C1 segment of cervical spinal cord (tissue), 14 donors: ENCODE data around the gene NPDC1.
A peak's percentile ranks its signal among the peaks of the same experiment; 100 is the strongest.
"Not testable (repeated sequence)": the region's sequence is repeated elsewhere in the genome, so short reads cannot be mapped to it uniquely, and the experiment has no call there.

Experiments
- DNase-seq, 14 donors: peaks; one replicate each; lab custom pipeline; 2025; lab: John Stamatoyannopoulos, UW

Gene NPDC1

DNA sequence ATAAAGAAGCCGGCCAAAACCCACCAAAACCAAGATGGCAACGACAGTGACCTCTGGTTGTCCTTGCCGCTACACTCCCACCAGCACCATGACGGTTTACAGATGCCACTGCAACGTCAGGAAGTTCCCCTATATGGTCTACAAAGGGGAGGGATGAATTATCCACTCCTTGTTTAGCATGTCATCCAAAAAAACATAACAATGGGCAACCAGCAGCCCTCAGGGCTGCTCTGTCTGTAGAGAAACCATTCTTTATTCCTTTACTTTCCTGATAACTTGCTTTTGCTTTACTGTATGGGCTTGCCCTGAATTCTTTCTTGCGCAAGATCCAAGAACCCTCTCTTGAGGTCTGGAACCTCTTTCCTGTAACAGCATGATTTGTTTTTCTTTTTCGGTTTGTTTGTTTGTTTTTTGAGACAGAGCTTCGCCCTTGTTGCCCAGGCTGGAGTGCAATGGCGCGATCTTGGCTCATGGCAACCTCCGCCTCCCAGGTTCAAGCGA is 29.3 kb upstream of the NPDC1 start:
- no peak for DNase-seq

DNA sequence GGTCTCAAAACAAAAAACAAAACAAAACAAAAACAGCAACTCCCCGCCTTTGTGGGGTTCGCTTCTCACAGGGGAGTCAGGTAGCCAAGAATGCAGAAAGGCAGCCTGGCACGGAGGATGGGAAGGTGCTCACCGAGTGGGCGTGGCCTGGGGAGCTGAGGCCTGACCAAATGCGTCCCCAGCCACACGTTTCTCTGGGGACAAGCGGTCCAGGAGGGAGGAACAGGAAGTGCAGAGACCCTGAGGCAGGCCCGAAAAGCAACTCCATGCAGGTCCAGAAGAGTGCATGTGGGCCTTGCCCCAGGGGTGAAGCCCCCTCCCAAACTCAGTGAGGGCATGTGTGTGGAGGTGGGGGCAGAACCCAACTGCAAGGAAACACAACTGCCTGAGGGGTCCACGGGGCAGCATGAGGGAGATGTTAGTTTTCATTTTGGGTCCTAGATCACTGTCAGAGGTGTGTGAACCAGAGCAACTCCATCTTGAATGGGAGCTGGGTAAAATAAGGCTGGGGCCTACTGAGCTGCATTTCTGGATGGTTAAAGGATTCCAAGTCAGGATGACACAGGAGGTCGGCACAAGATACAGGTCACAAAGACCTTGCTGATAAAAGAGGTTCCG is 28.8 kb upstream of the NPDC1 start:
- no peak for DNase-seq

DNA sequence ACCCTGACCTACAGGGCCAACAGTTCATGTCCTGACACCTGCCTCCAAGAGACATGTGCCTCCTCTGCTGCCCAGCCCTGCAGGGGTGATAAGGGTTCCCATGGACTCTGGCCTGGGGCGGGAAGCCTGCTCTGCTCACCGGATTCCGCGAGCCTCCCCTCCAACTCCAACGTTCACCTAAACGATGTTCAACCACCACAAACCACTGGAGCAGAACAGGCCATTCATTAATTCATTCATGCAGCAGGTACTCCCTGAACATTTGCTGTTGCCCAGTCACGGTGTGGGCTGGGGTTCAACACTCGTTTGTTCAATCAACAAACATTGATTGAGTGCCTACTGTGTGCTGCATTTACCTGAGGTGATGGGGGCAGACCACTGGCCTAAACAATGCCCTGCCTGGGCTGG is 28.0 kb upstream of the NPDC1 start:
- DNase-seq, result no peak

DNA sequence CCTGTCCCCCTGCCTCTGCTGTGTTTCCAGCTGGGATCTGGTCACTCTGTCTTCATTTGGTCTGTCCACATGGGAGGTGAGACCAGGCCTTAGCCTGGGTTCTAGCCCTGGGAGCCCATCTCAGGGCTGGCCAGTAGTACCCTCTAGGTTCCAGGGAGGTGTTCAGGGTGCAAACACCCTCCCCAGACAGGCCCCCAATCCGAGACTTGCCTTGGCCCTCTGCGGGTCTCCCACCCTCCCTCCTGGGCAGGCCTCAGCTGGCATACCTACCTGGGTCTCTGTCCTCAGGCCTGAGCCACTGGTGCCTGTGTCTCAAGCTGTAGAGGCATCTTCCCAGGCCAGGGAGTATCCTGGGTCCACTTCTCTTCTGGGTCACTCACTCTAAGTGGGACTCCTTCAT is 25.3 kb upstream of the NPDC1 start:
- DNase-seq, result no peak

DNA sequence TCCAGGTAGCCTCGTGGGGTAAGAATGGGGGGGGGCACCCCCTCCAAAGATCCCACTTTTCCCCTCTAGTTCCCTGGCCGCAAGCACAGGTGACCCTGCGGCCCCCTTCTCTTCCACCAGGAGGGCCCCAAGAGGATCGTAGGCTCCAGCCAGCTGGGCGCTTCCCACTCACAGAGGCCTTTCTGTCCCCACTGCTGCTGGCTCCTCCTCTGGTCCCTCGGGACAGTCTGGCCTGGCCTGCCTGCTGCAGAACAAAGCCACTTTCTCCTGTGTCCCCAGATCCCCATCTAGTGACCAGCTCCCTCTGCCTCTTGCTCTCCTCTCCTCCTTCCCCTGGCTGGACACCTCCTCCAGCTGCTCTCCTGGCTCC is 24.9 kb upstream of the NPDC1 start:
- DNase-seq, result peak in 11 of 14 donors; percentile 62 to 88 (median 81)

DNA sequence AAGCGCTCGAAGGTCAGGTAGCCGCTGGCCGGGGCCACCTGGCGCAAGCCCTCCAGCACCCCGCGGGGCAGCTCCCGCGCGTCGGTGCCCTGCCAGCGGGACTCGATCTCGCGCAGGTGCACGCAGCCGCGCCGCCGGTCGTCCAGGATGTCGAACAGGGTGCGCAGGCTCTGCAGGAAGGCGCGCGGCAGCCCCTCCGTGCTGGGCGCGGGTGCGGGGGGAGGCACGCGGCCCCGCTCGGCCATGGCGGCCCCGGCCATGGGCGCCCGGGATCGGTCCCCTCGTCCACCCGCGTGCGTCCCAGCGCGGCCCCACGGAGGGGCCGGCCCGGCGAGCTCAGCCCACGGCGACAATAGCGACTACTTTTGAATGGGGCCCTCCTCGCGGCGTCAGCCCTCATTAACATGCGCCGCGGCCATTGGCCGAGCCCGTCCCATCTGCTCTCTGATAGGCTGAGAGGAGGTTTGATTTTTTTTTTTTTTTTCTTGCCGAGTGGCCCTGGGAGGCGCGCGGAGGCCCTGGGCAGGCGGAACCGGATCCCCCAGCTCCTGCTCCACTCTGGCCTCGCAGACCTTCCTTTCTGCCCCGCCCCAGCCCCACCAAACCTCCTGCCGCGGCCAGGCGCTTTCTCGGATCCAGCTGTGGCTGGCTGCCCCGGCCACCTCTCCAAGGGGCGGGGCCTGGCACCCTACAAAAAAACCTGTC is 24.4 kb upstream of the NPDC1 start, which contains the start of gene SAPCD2:
Gene SAPCD2, minus strand, starts transcription at position 357 of the 705 bp plus-strand sequence. Its CDS starts 97 bp downstream, at position 260.
- peak in 13 of 14 donors; percentile 47 to 88 (median 81) for DNase-seq

DNA sequence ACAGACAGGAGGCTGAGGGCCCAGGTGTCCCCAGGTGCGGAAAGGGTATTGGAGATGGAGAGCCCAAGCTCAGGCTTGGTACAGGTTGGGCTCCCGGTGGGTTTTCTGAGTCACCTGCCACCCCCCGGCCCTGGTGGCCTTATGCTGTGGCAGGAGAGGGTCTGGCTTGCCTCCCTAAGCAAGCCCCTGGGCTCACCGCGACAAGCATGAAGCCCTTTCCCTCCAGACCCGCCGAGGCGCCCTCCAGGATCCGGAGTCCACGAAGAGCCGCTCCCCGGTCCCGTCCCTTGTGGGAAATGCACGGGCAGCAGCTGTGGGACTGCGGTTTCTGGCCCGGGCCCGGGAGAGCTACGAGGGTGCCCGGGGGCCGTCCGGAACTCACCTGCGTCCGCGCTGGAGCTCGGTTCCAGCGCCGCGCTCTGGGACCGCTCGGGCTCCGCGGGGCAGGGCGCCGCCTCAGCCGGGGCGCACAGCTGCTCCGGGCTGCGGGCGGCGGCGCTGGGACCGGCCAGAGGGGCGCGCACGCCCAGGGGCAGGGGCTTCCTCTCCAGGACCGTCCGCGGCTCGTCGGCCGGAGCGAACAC is 23.6 kb upstream of the NPDC1 start:
- no peak for DNase-seq

DNA sequence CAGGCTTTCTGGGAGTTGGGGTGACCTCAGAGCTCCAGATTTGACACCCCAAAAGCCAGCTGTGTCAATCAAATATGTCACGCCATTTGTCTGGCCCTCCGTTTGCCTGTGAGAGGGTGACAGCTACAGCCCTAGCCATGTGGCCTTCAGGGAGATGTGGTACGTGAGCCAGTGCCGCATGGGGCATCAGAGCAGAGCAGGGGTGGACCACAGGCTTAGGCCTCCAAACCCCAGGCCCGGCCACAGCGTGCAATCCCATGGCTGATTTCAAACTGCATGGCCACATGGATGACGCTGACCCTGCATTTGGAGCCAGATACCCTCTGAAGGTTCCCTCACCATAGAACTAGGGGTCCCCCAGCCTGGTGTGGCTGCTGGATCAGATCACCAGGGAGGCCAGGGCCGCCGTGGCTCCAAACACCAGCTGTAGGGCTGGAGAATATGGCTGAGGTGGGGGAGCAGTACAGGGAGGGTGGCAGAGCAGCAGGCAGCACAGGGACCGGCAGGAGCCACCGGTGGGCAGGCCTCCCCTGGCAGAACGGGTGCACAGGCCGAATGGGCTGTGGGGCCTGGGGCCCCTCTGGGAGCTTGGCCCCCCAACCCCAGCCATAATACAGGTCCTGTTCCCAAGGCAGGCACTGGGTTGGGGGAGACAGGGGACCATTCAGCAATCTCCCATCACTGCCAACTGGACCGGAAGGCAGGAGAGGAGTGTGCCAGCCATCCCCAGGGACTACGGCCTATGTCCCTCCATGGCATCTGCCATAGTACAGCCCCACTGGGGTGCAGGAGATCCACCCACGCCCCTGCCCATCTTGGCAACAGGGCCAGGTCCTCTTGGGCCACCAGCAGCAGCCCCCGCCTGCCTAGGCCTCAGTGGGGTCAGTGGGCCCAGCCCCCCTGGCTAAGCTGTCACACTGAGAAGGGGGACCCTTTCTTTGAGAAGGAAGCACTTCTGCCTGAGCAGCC is 22.8 kb upstream of the NPDC1 start:
- no peak for DNase-seq

DNA sequence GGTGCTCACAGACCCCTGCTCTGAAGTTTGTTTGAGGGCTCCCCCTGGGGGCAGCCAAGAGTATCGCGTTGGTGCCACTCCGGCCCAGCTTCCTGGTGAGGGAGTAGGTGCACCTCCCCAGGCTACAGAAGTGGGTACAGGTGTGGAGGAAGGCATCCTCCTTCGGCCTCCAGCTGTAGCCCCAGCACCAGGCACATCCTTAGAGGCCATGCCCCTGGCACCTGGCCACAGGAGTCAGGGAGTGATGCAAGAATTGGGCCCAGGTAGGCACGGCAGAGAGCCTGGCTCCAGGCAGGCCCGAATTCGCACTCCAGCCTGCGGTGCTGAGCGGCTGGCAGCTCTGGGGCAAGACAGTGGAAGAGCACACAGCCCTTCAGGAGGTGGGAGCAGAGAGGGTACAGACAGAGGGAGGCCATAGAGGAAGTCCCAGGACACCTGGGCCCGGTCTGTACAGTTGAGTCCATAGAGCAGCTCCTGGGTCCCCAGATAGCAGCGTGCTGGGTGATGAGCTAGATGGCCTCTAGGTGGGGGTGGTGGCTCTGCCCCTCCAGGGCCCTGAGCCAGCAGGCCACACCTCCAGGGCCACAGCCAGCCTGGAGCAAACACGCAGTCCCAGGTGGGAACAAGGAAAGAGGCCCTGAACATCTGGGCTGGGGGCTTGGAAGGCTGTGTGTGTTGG is 22.0 kb upstream of the NPDC1 start:
- peak in 10 of 14 donors; percentile 29 to 76 (median 50) for DNase-seq

DNA sequence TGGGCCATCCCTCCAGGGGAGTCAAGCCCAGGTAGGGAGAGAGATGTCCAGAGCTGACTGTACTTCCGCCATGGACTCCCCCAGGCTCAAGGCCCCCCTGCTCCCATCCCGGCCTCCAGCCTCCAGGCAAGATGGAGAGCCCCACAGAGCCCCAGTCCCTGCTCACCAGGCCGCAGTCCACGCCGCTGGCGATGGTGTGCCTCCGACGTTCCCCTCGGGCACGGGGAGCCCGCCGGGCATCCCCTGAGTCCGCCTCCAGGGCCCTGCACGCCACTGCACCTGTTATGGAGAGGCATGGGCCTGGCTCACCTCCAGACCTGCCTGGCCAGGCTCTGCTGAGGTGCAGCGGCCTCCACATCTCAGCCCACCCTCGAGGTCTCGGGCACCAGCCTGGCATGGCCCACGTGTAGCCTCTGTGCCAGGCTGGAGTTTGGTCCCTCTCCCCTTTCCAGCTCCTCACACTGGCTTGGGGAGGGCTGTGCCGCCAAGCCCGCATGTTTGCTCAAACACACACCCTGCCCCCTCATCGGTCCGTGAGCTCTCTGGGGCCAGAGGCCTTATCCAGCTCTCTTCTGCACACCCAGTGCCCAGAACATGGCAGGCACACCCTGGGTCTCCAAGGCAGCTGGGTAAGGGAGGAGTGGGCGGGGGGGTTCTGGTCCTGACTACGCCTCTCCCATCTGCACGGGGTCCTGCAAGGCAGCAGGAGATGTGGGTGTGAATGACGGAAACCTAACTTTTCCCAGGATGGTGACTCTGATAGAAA is 20.3 kb upstream of the NPDC1 start:
- no peak for DNase-seq

DNA sequence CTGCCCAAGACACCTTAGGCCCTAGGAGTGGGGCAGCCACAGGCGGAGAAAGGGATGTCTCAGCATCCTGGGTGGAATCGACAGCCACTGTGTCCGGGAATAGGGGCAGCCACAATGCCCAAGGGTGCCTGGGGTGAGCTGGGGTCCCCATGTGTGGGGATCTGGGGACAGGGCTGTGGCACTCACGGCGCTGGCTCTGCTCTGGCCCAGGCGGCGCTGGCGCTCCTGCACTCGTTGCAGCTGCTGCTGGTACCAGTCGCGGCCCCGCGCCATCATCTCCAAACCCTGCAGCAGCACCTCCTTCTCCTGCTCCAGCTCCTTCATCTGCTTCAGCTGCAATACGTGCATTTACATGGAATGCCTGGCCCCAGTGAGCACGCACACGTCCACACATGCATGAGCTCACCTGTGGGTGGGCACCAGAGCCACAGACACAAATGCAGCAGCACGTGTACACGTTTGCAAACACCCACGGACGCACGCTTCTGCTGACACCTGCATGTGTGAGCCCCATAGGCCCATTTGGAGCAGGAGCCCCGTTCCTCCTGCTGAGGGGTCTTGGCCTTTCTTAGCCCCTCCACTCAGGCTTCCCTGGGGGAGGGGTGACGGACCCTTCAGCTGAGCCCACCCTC is 19.5 kb upstream of the NPDC1 start:
- no peak for DNase-seq

DNA sequence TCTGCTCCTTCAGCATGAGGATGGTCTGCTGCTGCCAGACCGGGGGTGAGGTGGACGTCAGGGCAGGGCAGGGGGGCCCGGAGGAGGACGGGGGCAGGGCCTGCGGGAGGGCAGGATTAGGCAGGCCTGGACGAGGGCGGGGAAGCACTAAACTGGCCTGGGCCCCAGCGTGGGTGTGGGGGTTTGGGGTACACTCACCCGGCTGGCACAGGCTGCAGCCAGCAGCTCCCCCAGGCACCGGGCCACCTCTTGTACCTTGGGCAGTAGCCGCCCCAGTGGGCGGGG is 18.8 kb upstream of the NPDC1 start:
- DNase-seq, result no peak

DNA sequence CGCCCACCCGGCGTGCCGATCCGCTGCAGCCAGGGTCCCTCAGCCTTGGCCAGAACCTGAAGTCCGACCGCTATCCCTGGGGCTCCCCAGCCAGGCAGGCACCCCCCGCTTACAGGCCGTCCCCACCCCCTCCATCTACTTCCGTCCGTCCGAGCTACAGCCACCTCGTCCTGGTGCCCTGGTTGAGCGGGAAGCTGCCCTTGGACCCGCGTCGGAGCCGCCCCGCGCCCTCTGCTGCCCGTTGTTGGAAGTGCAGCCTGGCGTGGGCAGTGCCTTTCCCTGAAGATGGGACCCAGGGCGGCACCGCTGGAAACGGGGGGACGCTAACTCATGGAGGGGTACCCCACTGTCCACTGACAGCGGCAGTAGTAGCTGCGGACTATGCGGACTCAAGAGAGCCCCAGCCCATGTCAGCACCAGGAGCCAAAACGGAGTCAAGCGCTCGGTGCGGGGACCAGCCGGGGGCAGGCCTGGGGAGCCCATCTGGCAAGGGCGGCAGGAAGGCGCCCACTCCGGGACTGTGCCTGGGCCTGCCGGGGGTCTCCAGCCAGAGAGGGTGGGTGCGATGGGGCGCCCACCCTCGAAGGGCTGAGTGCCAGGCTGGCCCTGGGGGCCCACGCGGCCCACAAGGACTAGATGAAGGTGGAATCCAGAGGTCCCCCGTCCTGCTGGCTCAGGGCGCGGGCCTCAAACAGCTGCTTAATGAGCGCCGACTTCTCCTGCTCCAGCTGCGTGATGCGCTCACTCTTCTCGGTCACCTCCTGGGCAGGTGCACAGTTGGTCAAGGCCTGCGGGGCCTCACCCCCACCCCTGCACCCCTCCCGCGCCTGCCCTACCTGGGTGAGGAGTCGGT is 18.3 kb upstream of the NPDC1 start:
- DNase-seq, result peak in 11 of 14 donors; percentile 20 to 68 (median 28)

DNA sequence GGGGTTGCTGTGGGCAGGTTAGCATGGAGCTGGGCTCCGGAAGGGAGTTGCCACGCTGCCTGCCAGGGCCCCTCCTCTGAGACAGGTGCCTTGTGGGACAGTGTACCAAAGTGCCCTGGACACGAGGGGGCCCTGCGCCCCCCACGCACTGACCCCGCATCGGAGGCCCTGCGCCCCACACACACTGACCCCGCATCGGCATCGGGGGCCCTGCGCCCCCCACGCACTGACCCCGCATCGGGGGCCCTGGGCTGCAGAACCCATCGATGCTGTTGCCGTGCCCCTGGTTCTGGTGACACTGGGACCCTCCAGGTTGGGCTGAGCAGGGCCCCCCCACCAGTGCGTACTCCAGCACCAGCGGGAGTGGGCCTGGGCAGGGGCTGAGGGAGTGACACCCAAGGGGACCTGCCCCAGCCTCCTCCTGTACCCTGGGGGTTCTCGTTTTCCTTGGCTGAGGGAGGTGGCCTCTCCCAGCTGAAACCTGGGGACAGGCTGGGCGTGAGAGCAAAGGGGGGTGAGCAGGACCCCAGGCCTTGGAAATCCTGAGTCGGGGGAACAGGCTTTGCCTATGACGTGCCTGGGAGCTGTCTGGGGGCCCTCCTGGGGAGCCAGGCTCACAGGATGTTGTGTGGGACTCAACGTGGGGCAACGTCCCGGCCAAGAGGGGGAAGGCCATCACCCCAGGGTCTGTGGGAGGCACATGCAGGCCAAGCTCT is 17.5 kb upstream of the NPDC1 start:
- DNase-seq, result no peak

DNA sequence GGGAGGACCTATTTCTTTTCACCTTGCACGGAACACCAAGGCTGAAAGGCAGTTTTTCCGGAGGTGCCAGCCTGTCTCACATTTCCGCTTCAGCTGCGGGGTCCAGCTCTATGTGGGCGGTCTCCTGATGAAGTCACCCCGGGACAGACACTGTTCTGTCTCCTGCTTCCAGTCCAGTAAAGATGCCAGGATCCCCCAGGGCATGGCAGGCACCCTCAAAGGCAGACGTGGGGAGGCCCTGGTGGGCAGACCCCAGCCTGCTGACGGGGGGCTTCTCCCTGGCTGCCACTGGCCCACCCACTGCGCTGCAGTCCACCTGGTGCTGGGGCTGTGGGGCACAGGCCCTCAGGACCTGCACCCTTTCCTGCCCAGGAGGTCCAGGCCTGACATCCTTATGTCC is 16.8 kb upstream of the NPDC1 start:
- not testable (repeated sequence) for DNase-seq

DNA sequence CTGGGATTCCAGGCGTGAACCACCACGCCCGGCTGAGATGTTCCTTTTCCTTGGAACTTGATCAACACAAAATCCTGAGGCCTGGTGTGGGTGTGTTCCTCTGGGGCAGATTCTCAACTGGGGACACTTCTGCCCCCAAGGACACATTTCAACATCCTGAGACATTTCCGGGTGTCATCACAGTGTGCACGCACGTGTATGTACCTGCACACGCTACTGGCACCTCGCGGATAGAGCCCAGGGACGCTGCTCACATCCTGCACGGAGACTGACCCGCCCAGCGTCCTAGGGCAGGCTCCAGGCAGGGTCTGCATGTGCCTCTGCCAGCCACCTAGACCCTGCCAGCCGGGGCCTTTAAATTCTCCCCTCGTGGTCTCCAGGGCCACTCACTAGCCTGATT is 16.4 kb upstream of the NPDC1 start:
- no peak for DNase-seq

DNA sequence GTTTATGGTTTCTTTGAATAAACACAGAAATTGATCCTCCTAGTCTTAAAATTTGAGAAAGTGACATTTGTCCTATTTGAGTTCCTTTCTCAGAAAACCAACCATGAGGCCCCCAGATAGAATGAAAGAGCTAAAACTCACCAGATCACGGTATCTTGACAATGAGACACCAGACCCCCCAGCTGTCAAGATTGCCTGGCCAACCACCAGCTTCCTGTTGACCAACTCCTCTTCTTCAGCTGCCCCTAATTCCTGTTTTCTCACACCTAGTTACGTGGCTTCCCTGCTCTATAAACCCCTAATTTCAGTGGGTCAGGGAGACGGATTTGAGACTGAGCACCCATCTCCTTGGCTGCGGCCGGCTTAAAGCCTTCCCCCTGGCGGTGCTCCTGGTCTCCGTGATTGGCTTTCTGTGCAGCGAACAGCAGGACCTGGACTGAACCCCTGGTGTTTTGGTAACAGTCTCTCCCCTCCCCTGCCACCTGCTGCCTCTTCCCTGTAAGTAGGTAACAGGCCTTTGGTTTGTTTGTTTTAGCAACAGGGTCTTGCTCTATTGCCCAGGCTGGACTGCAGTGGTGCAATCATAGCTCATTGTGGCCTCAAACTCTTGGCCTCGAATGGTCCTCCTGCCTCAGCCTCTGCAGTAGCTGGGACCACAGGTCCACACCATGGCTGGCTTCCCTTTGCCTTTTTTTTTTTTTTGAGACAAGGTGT is 12.7 kb upstream of the NPDC1 start:
- DNase-seq, result no peak

DNA sequence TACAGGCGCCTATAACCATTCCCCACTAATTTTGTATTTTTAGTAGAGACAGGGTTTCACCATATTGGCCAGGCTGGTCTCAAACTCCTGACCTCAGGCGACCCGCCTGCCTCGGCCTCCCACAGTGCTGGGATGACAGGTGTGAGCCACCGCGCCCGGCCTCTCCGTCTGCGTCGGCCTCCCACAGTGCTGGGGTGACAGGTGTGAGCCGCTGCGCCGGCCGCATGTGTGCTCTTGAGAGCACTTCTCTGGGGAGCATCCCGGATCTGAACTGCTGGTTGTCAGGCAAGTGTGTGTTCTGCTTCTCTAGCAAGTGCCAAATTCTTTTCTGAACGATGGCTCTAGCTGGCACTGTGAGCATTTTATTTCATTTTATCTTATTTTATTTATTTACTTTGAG is 11.6 kb upstream of the NPDC1 start:
- DNase-seq, result no peak
